DND-41 (cell line): ENCODE results near the gene STAP2.

Experiments
- EZH2 ChIP-seq: IDR thresholded peaks from 3 replicates; pipeline ENCODE4 v1.6.1; 2012; ENCODE audit warnings: borderline replicate concordance, low read depth, mild to moderate bottlenecking, moderate library complexity, low read length, inconsistent platforms; ENCODE audit not compliant: severe bottlenecking
- TF ChIP-seq, protein P1 (sequence below): IDR thresholded peaks from 2 replicates; pipeline ENCODE4 v1.5.1; 2012; ENCODE audit warnings: borderline replicate concordance, low read length, moderate library complexity, mild to moderate bottlenecking; ENCODE audit not compliant: poor library complexity, severe bottlenecking; ENCODE audit errors: extremely low read depth

DNA sequence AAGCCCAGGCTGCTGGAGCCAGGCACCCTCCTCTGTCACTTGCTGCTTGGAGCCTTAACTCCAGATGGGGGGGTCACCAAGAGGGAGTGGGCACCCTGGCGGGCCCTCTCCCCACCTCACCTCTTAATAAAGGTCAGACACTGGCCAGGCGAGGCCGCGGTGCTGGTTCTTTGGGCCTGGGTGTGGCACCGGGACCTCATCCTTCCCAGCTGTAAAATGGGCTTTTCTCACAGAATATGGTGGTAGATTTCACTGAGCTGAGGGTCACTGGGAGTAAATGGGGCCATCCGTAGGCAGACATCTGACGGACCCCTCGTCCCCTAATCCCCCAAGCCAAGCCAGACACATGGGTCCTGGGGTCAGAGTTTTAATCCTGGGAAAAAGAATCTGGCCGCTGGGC lies 14.9 kb downstream of the STAP2 start:
- TF ChIP-seq EZH2 = no peak
- TF ChIP-seq, protein P1, sequence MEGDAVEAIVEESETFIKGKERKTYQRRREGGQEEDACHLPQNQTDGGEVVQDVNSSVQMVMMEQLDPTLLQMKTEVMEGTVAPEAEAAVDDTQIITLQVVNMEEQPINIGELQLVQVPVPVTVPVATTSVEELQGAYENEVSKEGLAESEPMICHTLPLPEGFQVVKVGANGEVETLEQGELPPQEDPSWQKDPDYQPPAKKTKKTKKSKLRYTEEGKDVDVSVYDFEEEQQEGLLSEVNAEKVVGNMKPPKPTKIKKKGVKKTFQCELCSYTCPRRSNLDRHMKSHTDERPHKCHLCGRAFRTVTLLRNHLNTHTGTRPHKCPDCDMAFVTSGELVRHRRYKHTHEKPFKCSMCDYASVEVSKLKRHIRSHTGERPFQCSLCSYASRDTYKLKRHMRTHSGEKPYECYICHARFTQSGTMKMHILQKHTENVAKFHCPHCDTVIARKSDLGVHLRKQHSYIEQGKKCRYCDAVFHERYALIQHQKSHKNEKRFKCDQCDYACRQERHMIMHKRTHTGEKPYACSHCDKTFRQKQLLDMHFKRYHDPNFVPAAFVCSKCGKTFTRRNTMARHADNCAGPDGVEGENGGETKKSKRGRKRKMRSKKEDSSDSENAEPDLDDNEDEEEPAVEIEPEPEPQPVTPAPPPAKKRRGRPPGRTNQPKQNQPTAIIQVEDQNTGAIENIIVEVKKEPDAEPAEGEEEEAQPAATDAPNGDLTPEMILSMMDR = no peak
